ENCODE results near the gene LTBP1.

LTBP1 gene

GRCh38 chr2:33158482-33159003, 211.8 kb downstream of the LTBP1 start:
- Histone ChIP-seq H2AK5ac (ENCODE audit: low read length) (no peak overlapping the region), H3K4me3 (ENCODE audit: low read depth, low read length) (no peak overlapping the region), H3K9me3 (ENCODE audit: insufficient read depth, low read depth, low read length) (no peaks in the 10 kb centered on the region), H3K79me2 (ENCODE audit: control insufficient read depth, insufficient read depth, low read length, poor library complexity) (no peaks in the 10 kb centered on the region), H2BK12ac (ENCODE audit: low read length) (no peak overlapping the region), H2BK120ac (ENCODE audit: insufficient read depth, low read length, poor library complexity) (no peak overlapping the region), H3K18ac (ENCODE audit: low read length) (no peak overlapping the region), H3K9ac (ENCODE audit: low read length) (no peak overlapping the region), H2BK5ac (ENCODE audit: low read depth, low read length, poor library complexity) (no peak overlapping the region), H4K12ac (ENCODE audit: low read depth, low read length) (no peak overlapping the region), H3K27me3 (ENCODE audit: insufficient read depth, low read length) (no peaks in the 10 kb centered on the region), H4K8ac (ENCODE audit: low read depth, low read length) (no peak overlapping the region), H3K36me3 (ENCODE audit: control insufficient read depth in 1 of 2, insufficient read depth in 2 of 2, low read length in 2 of 2) (no peaks in the 10 kb centered on the region), H3K4ac (ENCODE audit: low read depth, low read length) (no peak overlapping the region), H4K91ac (ENCODE audit: low read depth, low read length) (no peak overlapping the region), H3K79me1 (ENCODE audit: low read length) (no peaks in the 10 kb centered on the region), H3K4me2 (ENCODE audit: low read length) (no peak overlapping the region), H3K14ac (ENCODE audit: low read length) (no peak overlapping the region), H3K23ac (ENCODE audit: low read length) (no peak overlapping the region), H2AFZ (ENCODE audit: insufficient read depth, low read length, poor library complexity) (no peak overlapping the region), H3K27ac (ENCODE audit: low read depth, low read length) (no peak overlapping the region), H3K4me1 (ENCODE audit: control insufficient read depth in 1 of 2, insufficient read depth in 2 of 2, low read length in 2 of 2) (no peaks in the 10 kb centered on the region)
- peak in 1 of 2 donors; percentile 23 for DNase-seq
- no CpG with 5 or more reads among the region's 3 CpGs for WGBS (ENCODE audit: extremely low coverage, insufficient coverage, insufficient read length)

- H3K4me2 ChIP-seq (ENCODE audit: low read length), result no peak overlapping the region
- H3K23ac ChIP-seq (ENCODE audit: low read length), result no peak overlapping the region
- DNase-seq, result no peak
- H3K79me1 ChIP-seq (ENCODE audit: low read length), result no peaks in the 10 kb centered on the region
- H2BK120ac ChIP-seq (ENCODE audit: insufficient read depth, low read length, poor library complexity), result no peak overlapping the region
- no peak overlapping the region for H3K18ac ChIP-seq (ENCODE audit: low read length)
- no peak overlapping the region for H2AFZ ChIP-seq (ENCODE audit: insufficient read depth, low read length, poor library complexity)
- H3K36me3 ChIP-seq (ENCODE audit: control insufficient read depth in 1 of 2, insufficient read depth in 2 of 2, low read length in 2 of 2), result no peaks in the 10 kb centered on the region
- H2BK12ac ChIP-seq (ENCODE audit: low read length), result no peak overlapping the region
- no peak overlapping the region for H3K4me3 ChIP-seq (ENCODE audit: low read depth, low read length)
- no peaks in the 10 kb centered on the region for H3K79me2 ChIP-seq (ENCODE audit: control insufficient read depth, insufficient read depth, low read length, poor library complexity)
- no peak overlapping the region for H3K9ac ChIP-seq (ENCODE audit: low read length)
- no peak overlapping the region for H2AK5ac ChIP-seq (ENCODE audit: low read length)
- H4K91ac ChIP-seq (ENCODE audit: low read depth, low read length), result no peak overlapping the region
- no peak overlapping the region for H3K14ac ChIP-seq (ENCODE audit: low read length)
- H3K4ac ChIP-seq (ENCODE audit: low read depth, low read length), result no peak overlapping the region
- no peaks in the 10 kb centered on the region for H3K4me1 ChIP-seq (ENCODE audit: control insufficient read depth in 1 of 2, insufficient read depth in 2 of 2, low read length in 2 of 2)
- H3K27me3 ChIP-seq (ENCODE audit: insufficient read depth, low read length), result no peaks in the 10 kb centered on the region
- no peak overlapping the region for H3K27ac ChIP-seq (ENCODE audit: low read depth, low read length)
- H2BK5ac ChIP-seq (ENCODE audit: low read depth, low read length, poor library complexity), result no peak overlapping the region
- no peak overlapping the region for H4K12ac ChIP-seq (ENCODE audit: low read depth, low read length)
- H3K9me3 ChIP-seq (ENCODE audit: insufficient read depth, low read depth, low read length), result no peaks in the 10 kb centered on the region
- H4K8ac ChIP-seq (ENCODE audit: low read depth, low read length), result no peak overlapping the region
- no CpG with 5 or more reads among the region's 5 CpGs for WGBS (ENCODE audit: extremely low coverage, insufficient coverage, insufficient read length)
Measured at GRCh38 chr2:33160191-33160590, 213.4 kb downstream of the LTBP1 start.

GRCh38 chr2:33166287-33166881, 219.6 kb downstream of the LTBP1 start:
- Histone ChIP-seq H3K4ac (ENCODE audit: low read depth, low read length) (no peak overlapping the region), H3K18ac (ENCODE audit: low read length) (no peak overlapping the region), H4K12ac (ENCODE audit: low read depth, low read length) (no peak overlapping the region), H2BK5ac (ENCODE audit: low read depth, low read length, poor library complexity) (no peak overlapping the region), H3K4me1 (ENCODE audit: control insufficient read depth in 1 of 2, insufficient read depth in 2 of 2, low read length in 2 of 2) (peaks cover 0 to 2% of the 10 kb centered on the region in 2 experiments), H4K8ac (ENCODE audit: low read depth, low read length) (no peak overlapping the region), H3K9ac (ENCODE audit: low read length) (no peak overlapping the region), H3K36me3 (ENCODE audit: control insufficient read depth in 1 of 2, insufficient read depth in 2 of 2, low read length in 2 of 2) (no peaks in the 10 kb centered on the region), H3K14ac (ENCODE audit: low read length) (no peak overlapping the region), H3K4me3 (ENCODE audit: low read depth, low read length) (no peak overlapping the region), H3K4me2 (ENCODE audit: low read length) (no peak overlapping the region), H3K9me3 (ENCODE audit: insufficient read depth, low read depth, low read length) (no peaks in the 10 kb centered on the region), H3K79me1 (ENCODE audit: low read length) (no peaks in the 10 kb centered on the region), H2BK120ac (ENCODE audit: insufficient read depth, low read length, poor library complexity) (no peak overlapping the region), H2BK12ac (ENCODE audit: low read length) (no peak overlapping the region), H3K27me3 (ENCODE audit: insufficient read depth, low read length) (no peaks in the 10 kb centered on the region), H3K79me2 (ENCODE audit: control insufficient read depth, insufficient read depth, low read length, poor library complexity) (no peaks in the 10 kb centered on the region), H3K23ac (ENCODE audit: low read length) (no peak overlapping the region), H2AFZ (ENCODE audit: insufficient read depth, low read length, poor library complexity) (no peak overlapping the region), H3K27ac (ENCODE audit: low read depth, low read length) (no peak overlapping the region), H2AK5ac (ENCODE audit: low read length) (no peak overlapping the region), H4K91ac (ENCODE audit: low read depth, low read length) (no peak overlapping the region)
- WGBS (ENCODE audit: extremely low coverage, insufficient coverage, insufficient read length), result no CpG with 5 or more reads among the region's 5 CpGs
- DNase-seq, result no peak

- Histone ChIP-seq H3K79me1 (ENCODE audit: low read length) (no peaks in the 10 kb centered on the region), H2AFZ (ENCODE audit: insufficient read depth, low read length, poor library complexity) (no peak overlapping the region), H3K4me2 (ENCODE audit: low read length) (no peak overlapping the region), H4K12ac (ENCODE audit: low read depth, low read length) (no peak overlapping the region), H3K18ac (ENCODE audit: low read length) (no peak overlapping the region), H3K36me3 (ENCODE audit: control insufficient read depth in 1 of 2, insufficient read depth in 2 of 2, low read length in 2 of 2) (no peaks in the 10 kb centered on the region), H3K23ac (ENCODE audit: low read length) (no peak overlapping the region), H3K9ac (ENCODE audit: low read length) (no peak overlapping the region), H2BK12ac (ENCODE audit: low read length) (no peak overlapping the region), H3K4ac (ENCODE audit: low read depth, low read length) (no peak overlapping the region), H3K27ac (ENCODE audit: low read depth, low read length) (no peak overlapping the region), H3K9me3 (ENCODE audit: insufficient read depth, low read depth, low read length) (no peaks in the 10 kb centered on the region), H3K4me1 (ENCODE audit: control insufficient read depth in 1 of 2, insufficient read depth in 2 of 2, low read length in 2 of 2) (peaks cover 0 to 2% of the 10 kb centered on the region in 2 experiments), H4K8ac (ENCODE audit: low read depth, low read length) (no peak overlapping the region), H3K27me3 (ENCODE audit: insufficient read depth, low read length) (no peaks in the 10 kb centered on the region), H4K91ac (ENCODE audit: low read depth, low read length) (no peak overlapping the region), H2BK5ac (ENCODE audit: low read depth, low read length, poor library complexity) (no peak overlapping the region), H3K4me3 (ENCODE audit: low read depth, low read length) (no peak overlapping the region), H2BK120ac (ENCODE audit: insufficient read depth, low read length, poor library complexity) (no peak overlapping the region), H3K14ac (ENCODE audit: low read length) (no peak overlapping the region), H3K79me2 (ENCODE audit: control insufficient read depth, insufficient read depth, low read length, poor library complexity) (no peaks in the 10 kb centered on the region), H2AK5ac (ENCODE audit: low read length) (no peak overlapping the region)
- 100% methylated on average over 1 of the region's 3 CpGs for WGBS (ENCODE audit: extremely low coverage, insufficient coverage, insufficient read length)
- peak; percentile 88 to 92 for DNase-seq
Measured at GRCh38 chr2:33167622-33168245, 221.0 kb downstream of the LTBP1 start.
